ENCODE results near the gene MREG.

Gene MREG, protein sequence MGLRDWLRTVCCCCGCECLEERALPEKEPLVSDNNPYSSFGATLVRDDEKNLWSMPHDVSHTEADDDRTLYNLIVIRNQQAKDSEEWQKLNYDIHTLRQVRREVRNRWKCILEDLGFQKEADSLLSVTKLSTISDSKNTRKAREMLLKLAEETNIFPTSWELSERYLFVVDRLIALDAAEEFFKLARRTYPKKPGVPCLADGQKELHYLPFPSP

DNA sequence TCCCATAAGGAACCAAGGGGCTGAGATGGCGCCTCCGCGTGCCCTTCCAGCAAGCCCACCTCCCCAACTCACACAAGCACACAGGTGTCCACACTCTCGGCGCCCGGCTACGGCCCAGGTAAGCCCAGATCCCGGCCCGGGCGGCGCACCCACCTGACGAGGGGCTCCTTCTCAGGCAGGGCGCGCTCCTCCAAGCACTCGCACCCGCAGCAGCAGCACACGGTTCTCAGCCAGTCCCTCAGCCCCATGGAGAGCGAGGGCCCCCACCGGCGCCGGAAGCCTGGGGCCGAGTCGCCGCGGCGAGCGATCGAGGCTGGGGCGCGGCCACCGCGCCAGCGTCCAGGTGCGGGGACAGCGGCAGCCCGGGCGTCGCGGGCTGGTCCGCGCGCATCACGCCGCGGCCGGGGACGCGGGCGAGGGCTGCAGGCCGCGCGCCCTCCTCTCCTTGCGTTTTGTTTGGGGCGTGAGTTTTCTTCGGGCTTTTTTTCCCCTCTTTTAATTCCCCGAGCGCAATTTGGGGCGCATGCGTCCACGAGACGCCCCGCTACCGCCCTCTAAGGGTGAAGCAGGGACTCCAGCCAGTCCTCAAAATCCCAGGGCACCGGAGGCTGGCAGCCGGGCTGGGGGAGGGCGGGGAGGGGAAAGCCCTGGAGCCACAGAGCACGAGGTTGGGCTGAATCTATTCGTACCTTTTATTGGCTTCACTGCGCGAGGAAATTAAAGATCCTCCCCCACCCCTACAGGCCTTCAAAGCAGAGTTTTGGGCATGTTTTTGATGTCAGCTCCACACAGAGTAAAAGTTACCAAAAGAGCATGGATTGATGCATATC lies at the start of gene MREG:
Gene MREG (minus strand): TSS at position 472 of the 830 bp plus-strand sequence. CDS start 224 bp downstream, at position 248.
- ChIA-PET CTCF (interaction anchor here (0.6 to 2.4 kb wide), 6 partner anchors 9 to 75 kb away, joined by 4 to 11 read pairs (median 6); no protein-coding TSS in a partner anchor), POLR2A (no interaction called here)
- Histone ChIP-seq H3K36me3 (ENCODE audit: control insufficient read depth in 2 of 2, insufficient read depth in 1 of 2, low read length in 2 of 2) (no peaks in the 10 kb centered on the region; a peak in 1 of 3 replicates), H3K9me3 (ENCODE audit: control insufficient read depth, insufficient read depth, low read depth, low read length) (no peaks in the 10 kb centered on the region), H3K27ac (ENCODE audit: extremely low read depth, low read depth, low read length) (peak within 1 kb of the TSS; percentile 76; the same call in 1 of the 2 replicates), H3K4me1 (ENCODE audit: control insufficient read depth, insufficient read depth, low read length) (no peaks in the 10 kb centered on the region; the same call in 1 of the 2 replicates), H3K4me3 (ENCODE audit: low read depth, low read length) (peak within 1 kb of the TSS; percentile 84)
- TF ChIP-seq ZIC2 (tag by site-specific recombination; IDR thresholded peaks at IDR 0.05) (peak; percentile 25; the same call in 1 of the 2 replicates), ZNF341 (tag by site-specific recombination; IDR thresholded peaks at IDR 0.05; ENCODE audit: low read depth) (peak; percentile 81), ZNF335 (tag by site-specific recombination; conservative IDR thresholded peaks at IDR 0.05) (peak; percentile 53; the same call in 1 of the 2 replicates), ZBTB48 (tag by site-specific recombination; IDR thresholded peaks at IDR 0.05) (no peak), GLIS2 (tag by site-specific recombination; IDR thresholded peaks at IDR 0.05) (peak; percentile 37; the same call in 1 of the 2 replicates), ZNF423 (tag by site-specific recombination; IDR thresholded peaks at IDR 0.05) (no peak), SCRT2 (tag by site-specific recombination; IDR thresholded peaks at IDR 0.05) (peak; percentile 70), GLIS1 (tag by site-specific recombination; IDR thresholded peaks at IDR 0.05) (peak; percentile 43), ZNF292 (tag by site-specific recombination; IDR thresholded peaks at IDR 0.05; ENCODE audit: borderline replicate concordance, low read depth) (no peak), ZSCAN30 (tag by site-specific recombination; IDR thresholded peaks at IDR 0.05) (peak; percentile 31; the same call in 1 of the 2 replicates), ZBTB8A (tag by site-specific recombination; IDR thresholded peaks at IDR 0.05) (peak; percentile 79), ZBTB20 (tag by site-specific recombination; IDR thresholded peaks at IDR 0.05) (peak; percentile 39; the same call in 1 of the 2 replicates)
- TF ChIP-seq, protein P1, sequence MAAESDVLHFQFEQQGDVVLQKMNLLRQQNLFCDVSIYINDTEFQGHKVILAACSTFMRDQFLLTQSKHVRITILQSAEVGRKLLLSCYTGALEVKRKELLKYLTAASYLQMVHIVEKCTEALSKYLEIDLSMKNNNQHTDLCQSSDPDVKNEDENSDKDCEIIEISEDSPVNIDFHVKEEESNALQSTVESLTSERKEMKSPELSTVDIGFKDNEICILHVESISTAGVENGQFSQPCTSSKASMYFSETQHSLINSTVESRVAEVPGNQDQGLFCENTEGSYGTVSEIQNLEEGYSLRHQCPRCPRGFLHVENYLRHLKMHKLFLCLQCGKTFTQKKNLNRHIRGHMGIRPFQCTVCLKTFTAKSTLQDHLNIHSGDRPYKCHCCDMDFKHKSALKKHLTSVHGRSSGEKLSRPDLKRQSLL (tag by site-specific recombination; IDR thresholded peaks at IDR 0.05), result 0 out of 2 replicates have a peak, but pooled peaks have one; percentile 45
- TF ChIP-seq, protein P2, sequence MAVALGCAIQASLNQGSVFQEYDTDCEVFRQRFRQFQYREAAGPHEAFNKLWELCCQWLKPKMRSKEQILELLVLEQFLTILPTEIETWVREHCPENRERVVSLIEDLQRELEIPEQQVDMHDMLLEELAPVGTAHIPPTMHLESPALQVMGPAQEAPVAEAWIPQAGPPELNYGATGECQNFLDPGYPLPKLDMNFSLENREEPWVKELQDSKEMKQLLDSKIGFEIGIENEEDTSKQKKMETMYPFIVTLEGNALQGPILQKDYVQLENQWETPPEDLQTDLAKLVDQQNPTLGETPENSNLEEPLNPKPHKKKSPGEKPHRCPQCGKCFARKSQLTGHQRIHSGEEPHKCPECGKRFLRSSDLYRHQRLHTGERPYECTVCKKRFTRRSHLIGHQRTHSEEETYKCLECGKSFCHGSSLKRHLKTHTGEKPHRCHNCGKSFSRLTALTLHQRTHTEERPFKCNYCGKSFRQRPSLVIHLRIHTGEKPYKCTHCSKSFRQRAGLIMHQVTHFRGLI (tag by site-specific recombination; IDR thresholded peaks at IDR 0.05), result peak; percentile 91
- TF ChIP-seq, protein P3, sequence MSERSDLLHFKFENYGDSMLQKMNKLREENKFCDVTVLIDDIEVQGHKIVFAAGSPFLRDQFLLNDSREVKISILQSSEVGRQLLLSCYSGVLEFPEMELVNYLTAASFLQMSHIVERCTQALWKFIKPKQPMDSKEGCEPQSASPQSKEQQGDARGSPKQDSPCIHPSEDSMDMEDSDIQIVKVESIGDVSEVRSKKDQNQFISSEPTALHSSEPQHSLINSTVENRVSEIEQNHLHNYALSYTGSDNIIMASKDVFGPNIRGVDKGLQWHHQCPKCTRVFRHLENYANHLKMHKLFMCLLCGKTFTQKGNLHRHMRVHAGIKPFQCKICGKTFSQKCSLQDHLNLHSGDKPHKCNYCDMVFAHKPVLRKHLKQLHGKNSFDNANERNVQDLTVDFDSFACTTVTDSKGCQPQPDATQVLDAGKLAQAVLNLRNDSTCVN (tag by site-specific recombination; optimal IDR thresholded peaks at IDR 0.05), result peak; percentile 70

DNA sequence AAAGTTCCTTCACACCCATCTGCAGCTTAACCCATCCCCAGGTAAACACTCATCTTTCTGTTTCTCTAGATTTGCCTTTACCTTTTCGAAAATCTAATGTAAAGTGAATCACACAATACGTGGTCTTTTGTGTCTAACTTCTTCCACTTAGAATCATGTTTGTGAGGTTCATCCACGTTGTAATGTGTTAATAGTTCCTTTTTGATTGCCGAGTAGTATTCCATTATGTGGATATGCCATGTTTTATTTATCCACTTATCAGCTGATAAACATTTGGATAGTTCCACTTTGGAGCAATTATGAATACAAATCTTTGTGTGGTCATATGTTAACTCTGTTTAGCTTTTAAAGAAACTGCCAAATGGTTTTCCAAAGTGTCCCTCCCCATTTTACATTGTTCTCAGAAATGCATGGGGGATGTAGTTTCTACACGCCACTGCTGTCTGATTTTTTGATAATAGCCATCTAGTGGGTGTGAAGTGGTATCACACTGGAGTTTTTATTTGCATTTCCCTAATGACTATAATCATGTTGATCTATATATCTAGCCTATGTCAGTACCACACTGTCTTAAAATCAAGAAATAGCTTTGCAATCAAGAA lies 46.0 kb upstream of the MREG start:
- H3K36me3 ChIP-seq (ENCODE audit: control insufficient read depth in 2 of 2, insufficient read depth in 1 of 2, low read length in 2 of 2), result peaks cover 22 to 41% of the 10 kb centered on the region in 2 experiments
- POLR2A ChIA-PET, result interaction anchor here (0.8 kb wide), 1 partner anchor 55 kb away, joined by 3 read pairs; no protein-coding TSS in a partner anchor
- H3K27ac ChIP-seq (ENCODE audit: extremely low read depth, low read depth, low read length), result no peak overlapping the region
- CTCF ChIA-PET, result interaction anchor here (0.6 to 1.3 kb wide), 4 partner anchors 15 to 531 kb away, joined by 3 to 4 read pairs (median 4); no protein-coding TSS in a partner anchor
- TF ChIP-seq ZNF521 (tag by site-specific recombination; IDR thresholded peaks at IDR 0.05), result no peak
- peak; percentile 81 for TF ChIP-seq ZNF146 (tag by site-specific recombination; IDR thresholded peaks at IDR 0.05)
- TF ChIP-seq ZFP3 (tag by site-specific recombination; IDR thresholded peaks at IDR 0.05; ENCODE audit: low read depth), result no peak
- H3K4me1 ChIP-seq (ENCODE audit: control insufficient read depth, insufficient read depth, low read length), result no peaks in the 10 kb centered on the region
- no peaks in the 10 kb centered on the region for H3K9me3 ChIP-seq (ENCODE audit: control insufficient read depth, insufficient read depth, low read depth, low read length)
- no peak overlapping the region for H3K4me3 ChIP-seq (ENCODE audit: low read depth, low read length)

Measured in HEK293 (cell line).